AG08396 (cell line): ENCODE measurements around the gene NDRG3.
A peak's percentile ranks its signal among the peaks of the same experiment; 100 is the strongest.
"Not testable (repeated sequence)": the region's sequence is repeated elsewhere in the genome, so short reads cannot be mapped to it uniquely, and the experiment has no call there.

Experiments
- DNase-seq: peaks from one replicate; pipeline ENCODE4 v3.0.0; 2012; ENCODE audit warnings: low spot score, mixed read lengths

NDRG3 gene

GRCh38 chr20:36760647-36761046 lies 14.8 kb upstream of the NDRG3 start:
- no peak for DNase-seq

DNA sequence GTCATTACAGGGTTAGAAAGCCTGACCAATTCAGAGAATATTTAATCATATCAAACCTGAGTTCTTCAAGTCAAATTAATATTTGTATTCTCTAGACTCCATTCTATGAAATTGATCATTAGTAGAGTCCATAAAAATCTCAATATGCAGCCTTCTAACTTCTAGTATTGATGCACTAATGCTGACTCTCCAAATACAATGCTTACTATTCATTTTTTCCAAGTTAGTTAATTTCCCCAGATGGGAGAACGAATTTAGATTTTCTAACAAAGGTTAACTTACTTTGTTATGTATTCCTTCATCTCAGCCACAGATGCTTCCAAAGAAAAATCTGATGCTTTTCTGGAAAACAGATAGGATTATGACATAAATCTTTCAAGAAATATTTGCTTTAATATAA lies 12.4 kb upstream of the NDRG3 start:
- DNase-seq = no peak

DNA sequence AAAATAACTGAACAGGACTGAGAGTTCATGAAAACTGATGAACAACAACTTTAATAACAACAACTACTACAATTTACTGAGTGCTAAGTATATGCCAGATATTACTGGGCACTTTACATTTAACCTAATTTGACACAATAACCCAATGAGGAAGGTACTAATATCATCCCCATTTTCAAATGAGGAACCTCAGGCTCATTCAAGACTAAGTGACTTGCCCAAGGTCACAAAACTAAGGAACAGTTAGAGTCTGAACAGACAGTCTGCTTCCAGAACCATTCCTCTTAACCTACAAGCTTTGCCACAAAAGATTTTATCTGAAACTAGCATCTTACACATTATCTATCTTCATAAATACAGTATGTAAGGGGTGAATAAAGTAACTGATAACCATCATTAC lies 10.6 kb upstream of the NDRG3 start:
- DNase-seq = no peak

GRCh38 chr20:36754656-36755222 lies 8.8 kb upstream of the NDRG3 start:
- peak; percentile 81 for DNase-seq

- DNase-seq = no peak
Observed at GRCh38 chr20:36752582-36752981, 6.7 kb upstream of the NDRG3 start.

DNA sequence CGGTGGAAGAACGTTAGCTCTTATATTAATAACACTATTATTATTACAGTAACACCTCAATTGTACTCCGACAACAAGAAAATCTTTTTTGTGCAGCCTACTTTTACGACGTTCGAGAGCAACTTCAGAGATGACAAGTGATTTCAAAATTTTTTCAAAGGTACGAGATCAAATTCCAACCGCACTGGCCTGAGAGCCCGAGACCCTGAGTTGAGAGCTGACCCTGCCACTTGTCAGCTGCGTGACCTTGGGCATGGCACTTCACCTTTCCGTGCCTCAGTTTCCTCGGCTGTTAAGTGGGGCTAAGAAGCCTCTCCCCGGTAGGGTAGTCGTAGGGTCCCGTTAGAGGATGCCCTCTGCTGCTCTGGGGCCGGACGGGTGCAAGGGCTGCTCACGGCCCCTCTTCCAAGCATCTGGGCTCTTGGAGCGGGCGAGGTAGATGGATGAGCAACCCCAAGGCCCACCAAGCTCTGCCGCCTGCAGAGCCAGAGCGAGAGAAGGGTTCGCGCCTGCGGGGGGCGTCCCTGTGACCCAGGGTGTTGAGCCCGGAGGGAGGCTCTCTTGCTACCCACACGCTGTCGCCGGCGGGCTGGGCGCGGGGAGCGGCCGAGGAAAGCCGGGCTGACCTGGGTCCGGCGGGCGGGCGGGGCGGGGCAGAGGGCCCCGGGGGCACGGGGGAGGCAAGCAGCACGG lies 510 bp downstream of the NDRG3 start:
- DNase-seq = no peak

DNA sequence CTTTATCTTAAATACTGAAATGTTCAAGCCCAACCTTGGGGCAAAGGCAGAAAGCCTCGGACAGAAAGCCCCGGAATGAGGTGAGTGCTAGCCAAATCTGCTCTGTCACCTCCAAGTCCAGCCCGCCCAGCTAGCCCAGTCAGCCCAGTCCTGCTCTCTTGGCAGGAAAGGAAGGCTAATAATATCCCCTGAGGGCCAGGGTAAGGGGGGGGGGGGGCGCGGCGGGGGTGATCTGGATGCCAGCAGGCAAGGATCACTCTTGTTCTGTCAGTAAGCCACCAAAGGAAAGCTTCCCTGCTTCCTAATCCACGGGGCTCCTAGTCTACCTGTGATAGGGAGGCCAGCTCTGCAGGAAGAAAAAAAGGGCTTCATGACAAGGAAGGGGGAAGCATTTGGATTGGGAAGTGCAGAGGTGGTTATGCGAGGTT lies 1.1 kb downstream of the NDRG3 start:
- peak; percentile 72 for DNase-seq

DNA sequence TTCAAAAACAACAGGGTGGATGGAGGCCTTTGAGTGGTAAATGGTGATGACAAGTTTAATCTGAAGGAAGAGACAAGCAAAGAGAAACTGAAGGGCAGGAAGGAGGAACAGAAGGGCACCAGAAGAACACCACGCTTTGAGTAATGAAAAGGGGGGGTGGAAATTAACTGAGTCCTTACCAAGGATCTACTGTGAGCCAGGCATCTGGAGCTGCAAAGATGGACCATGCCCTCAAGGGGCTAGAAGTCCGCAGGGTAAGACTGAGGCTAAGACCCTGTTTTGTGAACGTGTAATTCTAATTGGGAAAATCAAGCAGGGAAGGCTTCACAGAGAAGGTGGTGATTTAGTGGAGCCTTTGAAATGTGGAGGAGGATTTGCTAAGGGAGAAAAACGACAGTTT lies 1.6 kb downstream of the NDRG3 start:
- no peak for DNase-seq

DNA sequence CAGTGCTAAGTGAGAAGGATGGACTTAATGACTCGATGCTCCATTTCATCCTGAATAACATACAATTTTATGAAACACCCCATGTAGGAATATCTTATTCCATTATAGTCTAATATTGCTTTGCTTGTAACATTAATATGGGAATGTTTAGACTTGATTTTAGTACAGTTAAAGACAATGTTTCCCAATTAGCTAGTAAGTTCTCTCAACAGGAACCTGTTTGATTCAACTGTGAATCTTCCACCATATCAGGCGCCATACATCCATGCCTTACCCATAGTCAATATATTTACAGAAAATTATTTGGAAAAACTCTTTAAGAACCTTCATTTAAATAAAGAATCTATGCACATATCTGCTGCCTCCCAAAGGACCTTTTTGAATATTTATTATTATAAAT lies 3.3 kb downstream of the NDRG3 start:
- DNase-seq = no peak

GRCh38 chr20:36741072-36741471 lies 4.8 kb downstream of the NDRG3 start:
- no peak for DNase-seq

GRCh38 chr20:36737183-36737499 lies 8.7 kb downstream of the NDRG3 start:
- DNase-seq = no peak

GRCh38 chr20:36736451-36737182 lies 9.3 kb downstream of the NDRG3 start:
- no peak for DNase-seq

DNA sequence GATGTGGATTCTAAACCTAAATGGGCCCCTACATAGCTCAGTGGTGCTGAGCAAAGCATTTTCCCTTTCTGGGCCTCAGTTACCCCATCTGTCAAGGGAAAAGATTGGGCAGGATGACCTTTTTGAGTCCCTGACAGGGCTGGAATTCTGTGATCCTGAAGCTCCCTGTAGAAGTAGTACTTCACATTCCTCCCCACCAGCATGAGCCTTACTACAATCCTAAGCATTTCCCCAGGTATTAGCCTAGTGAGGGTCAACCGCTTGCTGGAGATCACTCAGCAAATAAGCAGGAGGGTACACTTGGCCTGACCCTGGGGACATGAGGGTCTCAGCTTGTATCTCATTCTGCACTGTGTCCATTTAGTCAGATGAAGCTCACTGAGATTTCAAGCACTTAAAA lies 13.4 kb downstream of the NDRG3 start:
- DNase-seq = no peak

DNA sequence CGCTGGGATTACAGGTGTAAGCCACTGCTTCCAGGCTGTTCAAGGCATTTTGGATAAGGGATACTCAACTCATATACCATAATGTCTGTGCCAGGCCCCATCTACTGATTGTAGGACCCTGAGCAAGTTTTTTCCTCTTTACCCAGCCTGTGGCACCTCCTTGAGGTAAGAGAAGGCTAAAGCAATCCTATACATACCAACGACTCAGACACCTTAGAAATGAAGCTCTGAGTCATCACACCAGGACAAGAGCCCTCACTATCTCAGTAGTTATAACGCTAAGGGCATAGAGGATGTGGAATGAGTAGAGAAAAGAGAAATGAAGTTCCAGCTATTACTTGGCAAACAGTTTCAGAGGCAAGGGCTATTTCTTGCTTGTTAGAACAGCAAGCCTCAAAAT lies 16.9 kb downstream of the NDRG3 start:
- DNase-seq = no peak

DNA sequence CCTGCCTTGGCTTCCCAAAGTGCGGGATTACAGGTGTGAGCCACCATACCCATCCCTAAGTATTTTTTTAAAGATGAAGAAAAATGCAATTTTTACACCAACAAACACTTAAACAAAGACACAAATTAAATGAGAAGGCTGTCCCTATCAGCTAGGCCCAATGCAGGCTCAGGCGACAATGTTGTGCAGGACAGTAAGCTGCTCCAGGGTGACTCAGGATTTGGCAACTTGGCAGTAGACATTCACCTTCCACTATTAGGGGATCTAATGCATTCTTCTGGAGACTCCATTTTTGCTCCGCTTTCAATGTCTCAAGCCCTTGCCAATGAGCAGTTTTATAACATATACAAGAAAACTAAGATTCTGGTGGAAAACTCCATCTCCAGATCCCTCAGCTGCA lies 19.7 kb downstream of the NDRG3 start:
- no peak for DNase-seq

DNA sequence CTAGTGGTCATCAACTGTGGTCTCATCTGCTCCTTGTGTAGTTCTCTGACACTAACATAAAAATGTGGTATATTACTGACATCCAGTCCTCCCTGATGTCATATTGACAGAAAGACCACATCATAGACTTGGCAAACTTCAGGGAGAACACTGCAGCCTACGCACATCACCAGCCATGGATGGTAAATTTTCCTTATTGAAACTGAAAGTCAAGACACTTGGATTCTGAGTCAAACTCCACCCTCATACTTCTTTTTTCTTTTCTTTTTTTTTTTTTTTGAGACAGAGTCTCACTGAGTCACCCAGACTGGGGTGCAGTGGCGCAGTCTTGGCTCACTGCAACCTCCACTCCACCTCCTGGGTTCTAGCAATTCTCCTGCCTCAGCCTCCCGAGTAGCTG lies 25.4 kb downstream of the NDRG3 start:
- peak; percentile 30 for DNase-seq

- DNase-seq = no peak
Observed at GRCh38 chr20:36717657-36718056, 28.2 kb downstream of the NDRG3 start.

DNA sequence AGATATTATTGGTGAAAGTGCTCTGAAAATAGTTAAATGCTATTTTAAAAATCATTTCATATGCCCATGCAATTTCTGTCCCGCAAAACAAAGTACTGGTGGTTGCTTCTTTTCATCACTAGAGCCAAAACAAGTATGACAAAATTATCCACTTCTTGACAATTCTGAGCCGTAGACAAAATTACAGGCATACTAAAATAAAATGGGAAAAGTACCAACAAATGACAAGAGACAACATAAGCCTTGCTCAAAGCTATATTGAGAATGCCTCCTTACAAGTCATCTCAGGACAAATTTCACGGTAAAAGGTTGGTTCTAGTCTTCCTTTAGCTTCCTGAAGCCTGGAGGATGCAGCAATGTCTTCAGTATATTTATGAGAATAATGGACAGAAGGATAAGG lies 28.9 kb downstream of the NDRG3 start:
- no peak for DNase-seq

- DNase-seq = no peak
Observed at GRCh38 chr20:36712775-36713174, 33.1 kb downstream of the NDRG3 start.

DNA sequence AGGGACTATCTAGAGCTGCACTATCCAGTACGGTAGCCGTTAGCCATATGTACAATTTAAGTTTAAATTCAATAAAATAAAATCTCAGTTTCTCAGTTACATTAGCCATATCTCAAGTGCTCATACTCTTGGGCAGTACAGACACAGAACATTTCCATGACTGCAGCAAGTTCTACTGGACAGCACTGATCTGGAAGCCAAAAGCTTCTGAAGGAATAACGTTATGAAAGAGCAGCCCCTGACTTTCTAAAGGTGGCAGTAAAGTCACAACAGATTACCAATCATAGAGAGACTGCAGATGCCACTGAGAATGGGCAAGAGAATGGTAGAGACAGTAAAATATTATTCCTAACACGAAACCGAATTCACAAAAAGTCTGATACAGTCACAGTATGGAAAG lies 36.8 kb downstream of the NDRG3 start:
- DNase-seq = no peak

DNA sequence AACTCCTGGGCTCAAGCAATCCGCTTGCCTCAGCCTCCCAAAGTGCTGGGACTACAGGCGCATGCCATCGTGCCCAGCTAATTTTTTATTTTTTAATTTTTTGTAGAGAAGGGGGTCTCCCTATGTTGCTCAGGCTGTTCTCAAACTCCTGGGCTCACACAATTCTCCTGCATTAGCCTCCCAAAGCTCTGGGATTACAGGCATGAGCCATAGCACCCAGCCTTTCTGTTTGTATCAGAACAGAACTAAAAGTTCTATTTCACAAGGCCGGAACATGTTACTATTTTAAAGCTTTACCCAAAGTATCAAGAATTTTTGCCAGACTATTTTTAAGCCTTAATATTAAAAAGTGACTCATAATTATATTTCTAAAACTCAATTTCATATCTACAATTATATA lies 42.4 kb downstream of the NDRG3 start:
- DNase-seq = no peak

GRCh38 chr20:36700438-36700837 lies 45.5 kb downstream of the NDRG3 start:
- DNase-seq = no peak

- DNase-seq = not testable (repeated sequence)
Observed at GRCh38 chr20:36695467-36695866, 50.4 kb downstream of the NDRG3 start.

GRCh38 chr20:36688630-36689029 lies 57.3 kb downstream of the NDRG3 start:
- no peak for DNase-seq
